Neural crest cell (in vitro differentiated cells): ENCODE data around the gene DHX29. TPM values are rescaled to one million over a fixed set of nuclear protein-coding genes. Genes with fewer than 3 reads are reported as not detected.
A peak's percentile ranks its signal among the peaks of the same experiment; 100 is the strongest.

ENCODE experiments used
- DNase-seq: peaks from one replicate; pipeline ENCODE4 v3.0.0; 2021; ENCODE audit warnings: low read depth, mixed read lengths, low spot score
- H3K27ac Mint-ChIP-seq: one replicate; pipeline ENCODE4 v1.8.0; 2021; ENCODE audit warnings: mild to moderate bottlenecking, mixed read lengths; ENCODE audit not compliant: unreplicated experiment
- H3K27me3 Mint-ChIP-seq: 2 replicates; pipeline ENCODE4 v1.8.0; 2021; ENCODE audit warnings: low read depth, mild to moderate bottlenecking, mixed read lengths
- H3K36me3 Mint-ChIP-seq: 2 replicates; pipeline ENCODE4 v1.8.0; 2021; ENCODE audit warnings: low read depth, mild to moderate bottlenecking, mixed read lengths
- H3K4me1 Mint-ChIP-seq: 2 replicates; pipeline ENCODE4 v1.8.0; 2021; ENCODE audit warnings: mixed read lengths
- H3K4me3 Mint-ChIP-seq: one replicate; pipeline ENCODE4 v1.8.0; 2021; ENCODE audit warnings: mild to moderate bottlenecking, mixed read lengths
- H3K9me3 Mint-ChIP-seq: 2 replicates; pipeline ENCODE4 v1.8.0; 2021; ENCODE audit warnings: mixed read lengths
- CTCF ChIP-seq: fragments of 200-600 bp; sonication (generic); conservative IDR thresholded peaks from 2 replicates; pipeline ENCODE4 v1.5.0; 2021; ENCODE audit warnings: antibody characterized with exemption, mild to moderate bottlenecking
- total RNA-seq: library from RNA; stranded (reverse); gene quantifications from 2 replicates; pipeline ENCODE4 v1.2.1, GENCODE V29; 2021

The DHX29 gene
- total RNA-seq, 1 donor from 2014 or later = 29.6 TPM

- Mint-ChIP-seq H3K27ac (no peak overlapping the region), H3K4me1 (no peaks in the 10 kb centered on the region), H3K4me3 (no peak overlapping the region), H3K9me3 (peaks cover 11% of the 10 kb centered on the region), H3K36me3 (peaks cover 10% of the 10 kb centered on the region), H3K27me3 (peaks cover 9% of the 10 kb centered on the region)
- TF ChIP-seq CTCF = no peak
- no peak for DNase-seq
Measured at GRCh38 chr5:55250064-55250463, 57.4 kb downstream of the DHX29 start.

- H3K4me3 Mint-ChIP-seq = no peak overlapping the region
- TF ChIP-seq CTCF = no peak
- peaks cover 45% of the 10 kb centered on the region for H3K27me3 Mint-ChIP-seq
- H3K4me1 Mint-ChIP-seq = no peaks in the 10 kb centered on the region
- no peak overlapping the region for H3K27ac Mint-ChIP-seq
- H3K9me3 Mint-ChIP-seq = peaks cover 4% of the 10 kb centered on the region
- no peak for DNase-seq
- no peaks in the 10 kb centered on the region for H3K36me3 Mint-ChIP-seq
Measured at GRCh38 chr5:55241746-55242145, 65.7 kb downstream of the DHX29 start.

- no peaks in the 10 kb centered on the region for H3K9me3 Mint-ChIP-seq
- peak overlapping the region; percentile 60 for H3K4me3 Mint-ChIP-seq
- no peak for DNase-seq
- no peak overlapping the region for H3K27ac Mint-ChIP-seq
- TF ChIP-seq CTCF = no peak
- H3K27me3 Mint-ChIP-seq = peaks cover 79% of the 10 kb centered on the region
- no peaks in the 10 kb centered on the region for H3K36me3 Mint-ChIP-seq
- H3K4me1 Mint-ChIP-seq = peaks cover 18% of the 10 kb centered on the region
Measured at GRCh38 chr5:55236800-55237199, 70.7 kb downstream of the DHX29 start.

GRCh38 chr5:55234121-55234700, 73.3 kb downstream of the DHX29 start:
- H3K27me3 Mint-ChIP-seq = peaks cover 90% of the 10 kb centered on the region
- H3K4me1 Mint-ChIP-seq = peaks cover 22% of the 10 kb centered on the region
- TF ChIP-seq CTCF = no peak
- H3K27ac Mint-ChIP-seq = no peak overlapping the region
- H3K36me3 Mint-ChIP-seq = no peaks in the 10 kb centered on the region
- peak overlapping the region; percentile 96 for H3K4me3 Mint-ChIP-seq
- DNase-seq = peak; percentile 24
- H3K9me3 Mint-ChIP-seq = no peaks in the 10 kb centered on the region

GRCh38 chr5:55232985-55233928, 74.2 kb downstream of the DHX29 start, which contains the start of gene CCNO:
TSS of gene CCNO (minus strand) at chr5:55233608. CDS start at chr5:55233523, 85 bp downstream.
- H3K4me1 Mint-ChIP-seq = peaks cover 22% of the 10 kb centered on the region
- no peaks in the 10 kb centered on the region for H3K9me3 Mint-ChIP-seq
- TF ChIP-seq CTCF = peak; percentile 38
- H3K36me3 Mint-ChIP-seq = no peaks in the 10 kb centered on the region
- peaks cover 92% of the 10 kb centered on the region for H3K27me3 Mint-ChIP-seq
- H3K27ac Mint-ChIP-seq = peak within 1 kb of the TSS; percentile 81
- peak; percentile 68 for DNase-seq
- peak within 1 kb of the TSS; percentile 96 for H3K4me3 Mint-ChIP-seq
